Stomach smooth muscle (tissue), 2 donors: ENCODE data around the gene ANO7.

Experiments
- H3K27ac ChIP-seq: one replicate; pipeline ENCODE4 v1.7.0; 2013; ENCODE audit warnings: mild to moderate bottlenecking, low read length, inconsistent platforms
- H3K27me3 ChIP-seq, 2 donors: one replicate each; pipeline ENCODE4 v1.7.0; 2013; ENCODE audit warnings: low read length in 2 of 2; ENCODE audit not compliant: insufficient read depth in 2 of 2, control insufficient read depth in 1 of 2
- H3K36me3 ChIP-seq, 2 donors: one replicate each; pipeline ENCODE4 v1.7.0; 2013; ENCODE audit warnings: low read length in 2 of 2; ENCODE audit not compliant: control insufficient read depth in 2 of 2, insufficient read depth in 2 of 2
- H3K4me1 ChIP-seq: one replicate; pipeline ENCODE4 v1.7.0; 2013; ENCODE audit warnings: low read length; ENCODE audit not compliant: control insufficient read depth, insufficient read depth
- H3K4me3 ChIP-seq, 2 donors: one replicate each; pipeline ENCODE4 v1.7.0; 2013; ENCODE audit warnings: low read length in 2 of 2
- H3K9ac ChIP-seq, 2 donors: one replicate each; pipeline ENCODE4 v1.7.0; 2013; ENCODE audit warnings: low read length in 2 of 2, mild to moderate bottlenecking in 1 of 2
- H3K9me3 ChIP-seq, 2 donors: one replicate each; pipeline ENCODE4 v1.7.0; 2013; ENCODE audit warnings: low read length in 2 of 2; ENCODE audit not compliant: control insufficient read depth in 2 of 2
- donor health status: healthy.
- donor health status: Pancreatic carcinoma.

ANO7 gene

GRCh38 chr2:241188361-241189092, at the start of gene ANO7:
TSS of gene ANO7 (plus strand) at chr2:241188677. CDS start at chr2:241190064, 1,387 bp downstream.
- Histone ChIP-seq H3K9ac (no peak within 1 kb of the TSS), H3K9me3 (no peaks in the 10 kb centered on the region), H3K4me1 (no peaks in the 10 kb centered on the region), H3K27me3 (no peaks in the 10 kb centered on the region), H3K27ac (no peak within 1 kb of the TSS), H3K36me3 (peaks cover 0 to under 1% of the 10 kb centered on the region in 2 donors), H3K4me3 (no peak within 1 kb of the TSS)

- H3K36me3 ChIP-seq = peaks cover 0 to 2% of the 10 kb centered on the region in 2 donors
- H3K9ac ChIP-seq = no peak overlapping the region
- H3K27ac ChIP-seq = no peak overlapping the region
- no peaks in the 10 kb centered on the region for H3K9me3 ChIP-seq
- H3K27me3 ChIP-seq = no peaks in the 10 kb centered on the region
- no peaks in the 10 kb centered on the region for H3K4me1 ChIP-seq
- no peak overlapping the region for H3K4me3 ChIP-seq
Observed at GRCh38 chr2:241139531-241140444, 48.7 kb upstream of the ANO7 start.

GRCh38 chr2:241140445-241140840, 48.0 kb upstream of the ANO7 start:
- no peak overlapping the region for H3K4me3 ChIP-seq
- no peak overlapping the region for H3K9ac ChIP-seq
- peaks cover 0 to 2% of the 10 kb centered on the region in 2 donors for H3K36me3 ChIP-seq
- no peaks in the 10 kb centered on the region for H3K4me1 ChIP-seq
- no peaks in the 10 kb centered on the region for H3K27me3 ChIP-seq
- no peaks in the 10 kb centered on the region for H3K9me3 ChIP-seq
- no peak overlapping the region for H3K27ac ChIP-seq

GRCh38 chr2:241141214-241141770, 47.2 kb upstream of the ANO7 start:
- no peak overlapping the region for H3K4me3 ChIP-seq
- H3K9ac ChIP-seq = no peak overlapping the region
- peaks cover 0 to 2% of the 10 kb centered on the region in 2 donors for H3K36me3 ChIP-seq
- no peaks in the 10 kb centered on the region for H3K4me1 ChIP-seq
- H3K27me3 ChIP-seq = no peaks in the 10 kb centered on the region
- no peaks in the 10 kb centered on the region for H3K9me3 ChIP-seq
- no peak overlapping the region for H3K27ac ChIP-seq

GRCh38 chr2:241142063-241142462, 46.4 kb upstream of the ANO7 start:
- no peaks in the 10 kb centered on the region for H3K27me3 ChIP-seq
- no peaks in the 10 kb centered on the region for H3K4me1 ChIP-seq
- H3K4me3 ChIP-seq = no peak overlapping the region
- H3K9ac ChIP-seq = no peak overlapping the region
- no peak overlapping the region for H3K27ac ChIP-seq
- no peaks in the 10 kb centered on the region for H3K9me3 ChIP-seq
- H3K36me3 ChIP-seq = peaks cover 0 to 2% of the 10 kb centered on the region in 2 donors

GRCh38 chr2:241142593-241142992, 45.9 kb upstream of the ANO7 start:
- H3K9me3 ChIP-seq = no peaks in the 10 kb centered on the region
- no peak overlapping the region for H3K9ac ChIP-seq
- no peaks in the 10 kb centered on the region for H3K27me3 ChIP-seq
- H3K36me3 ChIP-seq = peaks cover 0 to 2% of the 10 kb centered on the region in 2 donors
- no peak overlapping the region for H3K4me3 ChIP-seq
- no peak overlapping the region for H3K27ac ChIP-seq
- H3K4me1 ChIP-seq = no peaks in the 10 kb centered on the region

GRCh38 chr2:241146286-241146685, 42.2 kb upstream of the ANO7 start:
- no peak overlapping the region for H3K9ac ChIP-seq
- no peak overlapping the region for H3K27ac ChIP-seq
- no peaks in the 10 kb centered on the region for H3K27me3 ChIP-seq
- no peaks in the 10 kb centered on the region for H3K36me3 ChIP-seq
- no peak overlapping the region for H3K4me3 ChIP-seq
- H3K4me1 ChIP-seq = peaks cover 14% of the 10 kb centered on the region
- no peaks in the 10 kb centered on the region for H3K9me3 ChIP-seq

GRCh38 chr2:241147336-241147735, 41.1 kb upstream of the ANO7 start:
- H3K27me3 ChIP-seq = no peaks in the 10 kb centered on the region
- H3K9ac ChIP-seq = no peak overlapping the region
- peaks cover 21% of the 10 kb centered on the region for H3K4me1 ChIP-seq

GRCh38 chr2:241148239-241148638, 40.2 kb upstream of the ANO7 start:
- Histone ChIP-seq H3K9ac (peak overlapping the region in 1 of 2 donors; percentile 53), H3K36me3 (no peaks in the 10 kb centered on the region), H3K27ac (no peak overlapping the region), H3K9me3 (no peaks in the 10 kb centered on the region), H3K4me3 (no peak overlapping the region), H3K27me3 (no peaks in the 10 kb centered on the region), H3K4me1 (peaks cover 21% of the 10 kb centered on the region)

More at GRCh38 chr2:241147336-241147735, 41.1 kb upstream of the ANO7 start:
- Histone ChIP-seq H3K36me3 (no peaks in the 10 kb centered on the region), H3K9me3 (no peaks in the 10 kb centered on the region), H3K4me3 (no peak overlapping the region), H3K27ac (no peak overlapping the region)

- Histone ChIP-seq H3K4me3 (peak within 1 kb of the TSS; percentile 86 to 94), H3K9me3 (no peaks in the 10 kb centered on the region), H3K4me1 (peaks cover 21% of the 10 kb centered on the region), H3K9ac (peak within 1 kb of the TSS; percentile 51 to 84), H3K27me3 (no peaks in the 10 kb centered on the region), H3K27ac (peak within 1 kb of the TSS; percentile 53), H3K36me3 (peaks cover 0 to 3% of the 10 kb centered on the region in 2 donors)
Observed at GRCh38 chr2:241148891-241149674, 39.4 kb upstream of the ANO7 start, which contains the start of gene PASK. TSS of gene PASK (minus strand) at chr2:241149472. CDS start at chr2:241143032, 6,440 bp downstream.
